Lung (tissue), 12 donors: ENCODE measurements around the gene RPL7A. TPM values are rescaled to one million over a fixed set of nuclear protein-coding genes. Genes with fewer than 3 reads are reported as not detected.
A peak's percentile ranks its signal among the peaks of the same experiment; 100 is the strongest.

ENCODE experiments used
- ATAC-seq: fragments of 200-7000 bp; cut with Tn5 transposase; one replicate; pipeline ENCODE4 v1.9.1; 2020; ENCODE audit warnings: moderate number of reproducible peaks; ENCODE audit not compliant: insufficient read depth, low FRiP score
- DNase-seq, 3 donors: peaks; one replicate each; pipeline ENCODE4 v3.0.0-alpha.2; 2013 to 2017
- H3K27ac ChIP-seq, 2 donors: one replicate each; pipeline ENCODE4 v1.5.1; 2013; ENCODE audit warnings: mild to moderate bottlenecking in 2 of 2, moderate library complexity in 2 of 2, control low read depth in 1 of 2, inconsistent platforms in 1 of 2, low read depth in 1 of 2, low read length in 1 of 2
- H3K27me3 ChIP-seq, 3 donors: one replicate each; pipeline ENCODE4 v1.5.1; 2013; ENCODE audit warnings: low read length in 2 of 3; ENCODE audit not compliant: control insufficient read depth in 3 of 3, insufficient read depth in 3 of 3
- H3K36me3 ChIP-seq, 4 donors: one replicate each; pipeline ENCODE4 v1.5.1; 2013; ENCODE audit warnings: low read length in 4 of 4, mild to moderate bottlenecking in 1 of 4, moderate library complexity in 1 of 4; ENCODE audit not compliant: control insufficient read depth in 4 of 4, insufficient read depth in 4 of 4
- H3K4me1 ChIP-seq, 5 donors: one replicate each; pipeline ENCODE4 v1.5.1; 2013; ENCODE audit warnings: low read length in 5 of 5, mild to moderate bottlenecking in 2 of 5, moderate library complexity in 1 of 5; ENCODE audit not compliant: control insufficient read depth in 5 of 5, insufficient read depth in 5 of 5
- H3K4me3 ChIP-seq: one replicate; pipeline ENCODE4 v1.5.1; 2013; ENCODE audit warnings: mild to moderate bottlenecking, control low read depth, moderate library complexity
- H3K9ac ChIP-seq, 2 donors: one replicate each; pipeline ENCODE4 v1.5.1; 2013; ENCODE audit warnings: low read length in 2 of 2, control low read depth in 1 of 2; ENCODE audit not compliant: insufficient read depth in 1 of 2
- H3K9me3 ChIP-seq, 4 donors: one replicate each; pipeline ENCODE4 v1.5.1; 2013; ENCODE audit warnings: low read length in 3 of 4, mild to moderate bottlenecking in 1 of 4, moderate library complexity in 1 of 4; ENCODE audit not compliant: control insufficient read depth in 4 of 4, insufficient read depth in 3 of 4
- WGBS, 2 donors: extraction: QIAGEN DNeasy Blood & Tissue Kit; methylation state at CpG; one replicate each; pipeline ENCODE4 v1.1.7; 2013; 5-methylcytosine and 5-hydroxymethylcytosine counted together
- polyA plus RNA-seq, 2 donors: library from polyadenylated mRNA; stranded (reverse); fragments of 200-250 nt; gene quantifications; one replicate each; pipeline ENCODE4 v1.2.1, GENCODE V29; 2013
- total RNA-seq, 2 donors: library from RNA; depleted of rRNA in 1 of 2; stranded (reverse); fragments of >200 nt in 1 of 2; gene quantifications; one replicate each; pipeline ENCODE4 v1.2.1, GENCODE V29; 2014 to 2021
- TF ChIP-seq, protein P1 (sequence below): IDR thresholded peaks from 2 replicates; pipeline ENCODE4 v1.5.1; 2012; ENCODE audit warnings: mild to moderate bottlenecking; ENCODE audit errors: control extremely low read depth, extremely low read depth
- donor health status: control.
- donor health status: control.
- donor health status: Bipolar disorder and iron deficiency.
- donor health status: healthy.
- donor health status: DM: yes; HTN: yes; CAD: no.

Gene RPL7A
- total and polyA plus RNA-seq, 4 donors = 1,412 to 3,573 (median 2,118) TPM

DNA sequence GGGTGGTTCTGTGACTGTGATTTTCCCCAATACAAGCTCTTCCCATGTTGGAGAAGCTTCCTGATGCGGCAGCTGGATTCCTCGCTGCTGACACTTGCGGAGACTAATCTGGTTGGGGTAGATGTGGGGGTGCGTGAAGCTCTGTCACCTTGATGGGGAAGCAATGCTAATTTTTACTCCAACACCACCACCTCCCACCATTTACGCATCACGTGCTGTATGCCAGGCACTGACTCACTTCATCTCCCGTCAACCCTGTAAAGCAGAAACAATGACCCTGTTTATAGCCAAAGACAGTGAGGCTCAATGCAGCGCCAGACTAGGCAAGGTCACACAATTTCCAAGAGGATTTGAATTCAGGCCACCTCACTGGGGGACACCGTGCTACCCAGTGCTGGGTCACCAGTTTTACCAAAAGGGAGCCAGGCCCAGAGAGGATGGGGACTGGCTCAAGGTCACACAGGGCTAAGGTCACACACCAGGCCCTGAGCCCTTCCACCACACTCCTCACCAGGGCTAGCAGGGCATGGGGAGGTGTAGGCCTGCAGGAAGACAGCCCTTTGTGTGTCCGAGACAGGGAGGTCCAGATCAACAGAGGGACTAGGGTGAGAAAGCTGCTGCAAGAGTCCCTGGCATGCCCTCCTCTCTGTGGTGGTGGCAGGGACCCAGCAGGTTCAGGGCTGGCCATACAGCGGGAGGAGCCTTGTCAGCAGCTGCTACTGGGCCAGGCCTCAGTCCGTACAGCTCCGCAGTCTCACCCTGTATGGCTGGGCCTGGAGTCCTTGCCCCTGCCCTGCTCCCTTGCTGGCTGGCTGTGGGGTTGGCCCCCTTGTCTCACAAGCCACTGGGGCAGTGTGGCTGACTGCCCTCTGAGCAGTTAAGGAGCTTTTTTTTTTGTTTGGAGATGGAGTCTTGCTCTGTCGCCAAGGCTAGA lies 31.4 kb downstream of the RPL7A start:
- Histone ChIP-seq H3K9ac (no peak overlapping the region), H3K9me3 (no peaks in the 10 kb centered on the region), H3K27ac (no peak overlapping the region), H3K4me3 (no peak overlapping the region), H3K4me1 (peaks cover 0 to 12% (median 0%) of the 10 kb centered on the region in 5 donors), H3K27me3 (no peaks in the 10 kb centered on the region), H3K36me3 (peaks cover 0 to 2% (median 0%) of the 10 kb centered on the region in 4 donors)
- DNase-seq (no peak), ATAC-seq (no peak)
- WGBS, 2 donors = 94% methylated on average over 14 of the region's 14 CpGs
- TF ChIP-seq, protein P1, sequence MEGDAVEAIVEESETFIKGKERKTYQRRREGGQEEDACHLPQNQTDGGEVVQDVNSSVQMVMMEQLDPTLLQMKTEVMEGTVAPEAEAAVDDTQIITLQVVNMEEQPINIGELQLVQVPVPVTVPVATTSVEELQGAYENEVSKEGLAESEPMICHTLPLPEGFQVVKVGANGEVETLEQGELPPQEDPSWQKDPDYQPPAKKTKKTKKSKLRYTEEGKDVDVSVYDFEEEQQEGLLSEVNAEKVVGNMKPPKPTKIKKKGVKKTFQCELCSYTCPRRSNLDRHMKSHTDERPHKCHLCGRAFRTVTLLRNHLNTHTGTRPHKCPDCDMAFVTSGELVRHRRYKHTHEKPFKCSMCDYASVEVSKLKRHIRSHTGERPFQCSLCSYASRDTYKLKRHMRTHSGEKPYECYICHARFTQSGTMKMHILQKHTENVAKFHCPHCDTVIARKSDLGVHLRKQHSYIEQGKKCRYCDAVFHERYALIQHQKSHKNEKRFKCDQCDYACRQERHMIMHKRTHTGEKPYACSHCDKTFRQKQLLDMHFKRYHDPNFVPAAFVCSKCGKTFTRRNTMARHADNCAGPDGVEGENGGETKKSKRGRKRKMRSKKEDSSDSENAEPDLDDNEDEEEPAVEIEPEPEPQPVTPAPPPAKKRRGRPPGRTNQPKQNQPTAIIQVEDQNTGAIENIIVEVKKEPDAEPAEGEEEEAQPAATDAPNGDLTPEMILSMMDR = no peak

DNA sequence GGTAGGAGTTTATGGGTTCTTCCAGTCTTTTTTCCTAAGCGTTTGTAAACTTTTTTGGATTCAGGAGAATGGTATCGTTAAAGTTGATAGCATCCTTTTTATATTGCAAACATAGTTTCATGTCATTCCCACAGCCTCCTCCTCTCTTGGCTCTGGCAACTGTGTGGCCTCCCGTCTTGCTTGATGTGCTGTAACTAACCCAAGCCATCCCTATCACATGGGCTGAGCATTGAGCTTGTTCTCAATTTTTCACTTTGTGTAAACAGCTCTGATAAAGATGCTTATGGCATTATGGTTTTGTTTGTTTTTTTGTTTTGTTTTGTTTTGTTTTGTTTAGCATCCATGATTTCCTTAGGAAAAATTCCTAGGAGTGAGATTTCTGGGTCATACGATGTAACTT lies 32.7 kb downstream of the RPL7A start:
- Histone ChIP-seq H3K4me3 (no peak overlapping the region), H3K36me3 (peaks cover 0 to 2% (median 0%) of the 10 kb centered on the region in 4 donors), H3K27me3 (no peaks in the 10 kb centered on the region), H3K9me3 (no peaks in the 10 kb centered on the region), H3K4me1 (peaks cover 0 to 5% (median 0%) of the 10 kb centered on the region in 5 donors), H3K9ac (no peak overlapping the region), H3K27ac (no peak overlapping the region)
- TF ChIP-seq, protein P1 = no peak
- WGBS, 2 donors = 84 to 93% methylated on average over 4 of the region's 4 CpGs
- DNase-seq = peak; percentile 41 to 73 (median 70)
- no peak for ATAC-seq

DNA sequence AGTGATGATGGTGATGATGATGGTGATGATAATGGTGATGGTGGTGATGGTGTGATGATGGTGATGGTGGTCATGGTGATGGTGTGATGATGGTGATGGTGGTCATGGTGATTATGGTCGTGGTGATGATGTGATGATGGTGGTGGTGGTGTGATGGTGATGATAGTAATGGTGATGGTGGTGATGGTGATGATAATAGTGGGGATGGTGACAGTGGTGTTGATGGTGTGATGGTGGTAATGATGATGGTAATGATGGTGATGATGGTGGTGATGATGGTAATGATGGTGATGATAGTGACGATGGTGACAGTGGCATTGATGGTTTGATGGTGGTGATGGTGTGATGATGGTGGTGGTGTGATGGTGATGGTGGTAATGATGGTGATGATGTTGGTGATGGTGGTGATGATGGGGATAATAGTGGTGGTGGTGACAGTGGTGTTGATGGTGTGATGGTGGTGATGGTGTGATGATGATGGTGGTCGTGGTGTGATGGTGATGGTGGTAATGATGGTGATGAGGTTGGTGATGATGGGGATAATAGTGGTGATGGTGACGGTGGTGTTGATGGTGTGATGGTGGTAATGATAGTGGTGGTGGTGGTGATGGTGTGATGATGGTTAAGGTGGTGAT lies 34.6 kb downstream of the RPL7A start:
- TF ChIP-seq, protein P1 = no peak
- DNase-seq (no peak), ATAC-seq (no peak)
- no peak overlapping the region for H3K9ac ChIP-seq
- no peaks in the 10 kb centered on the region for H3K9me3 ChIP-seq
- no peak overlapping the region for H3K27ac ChIP-seq
- H3K36me3 ChIP-seq = peaks cover 0 to 2% (median 0%) of the 10 kb centered on the region in 4 donors
- no peaks in the 10 kb centered on the region for H3K27me3 ChIP-seq
- no peak overlapping the region for H3K4me3 ChIP-seq
- no peaks in the 10 kb centered on the region for H3K4me1 ChIP-seq
- WGBS, 2 donors = 84 to 91% methylated on average over 4 of the region's 4 CpGs
